K562 (cell line): ENCODE measurements around the gene EFEMP2.

ENCODE experiments used
- ATF2 ChIP-seq: sonication (generic); formaldehyde crosslinking; IDR thresholded peaks from 2 replicates; pipeline ENCODE4 v1.8.1; 2022; ENCODE audit warnings: missing genetic modification reagents
- ATF3 ChIP-seq, 2 experiments: fragments of 450-650 bp in 1 of 2; sonication (generic) in 1 of 2; formaldehyde crosslinking in 1 of 2; IDR thresholded peaks in 1 of 2; conservative IDR thresholded peaks in 1 of 2; 2 replicates each; pipeline versions ENCODE4 v1.6.1 to v1.8.1; 2016 to 2023; ENCODE audit warnings: mild to moderate bottlenecking in 2 of 2, moderate library complexity in 2 of 2, inconsistent platforms in 1 of 2, missing genetic modification reagents in 1 of 2
- E2F6 ChIP-seq, 2 experiments: IDR thresholded peaks; 2 replicates each; pipeline ENCODE4 v1.6.1; 2011; ENCODE audit warnings: borderline replicate concordance in 1 of 2, control low read depth in 1 of 2, low read depth in 1 of 2, low read length in 1 of 2, mild to moderate bottlenecking in 1 of 2, mixed read lengths in 1 of 2, moderate library complexity in 1 of 2; ENCODE audit not compliant: insufficient read depth in 1 of 2, insufficient read length in 1 of 2, poor library complexity in 1 of 2, severe bottlenecking in 1 of 2; ENCODE audit errors: extremely low read depth in 1 of 2
- FOXA1 ChIP-seq: fragments of 450-650 bp; IDR thresholded peaks from 2 replicates; pipeline ENCODE4 v1.6.1; 2016; ENCODE audit warnings: mild to moderate bottlenecking, borderline replicate concordance
- KAT8 ChIP-seq: fragments of 450-650 bp; IDR thresholded peaks from 2 replicates; pipeline ENCODE4 v1.6.1; 2016; ENCODE audit warnings: low read depth, mild to moderate bottlenecking
- NR2C2 ChIP-seq, 2 experiments: fragments of 200-800 bp in 1 of 2; sonication (Bioruptor generic) in 1 of 2; sonication (generic) in 1 of 2; formaldehyde crosslinking in 1 of 2; IDR thresholded peaks; 2 replicates each; pipeline versions ENCODE4 v1.6.1 to v1.8.0; 2016 to 2022; ENCODE audit warnings: mild to moderate bottlenecking in 1 of 2, missing compliant biosample characterization in 1 of 2, missing genetic modification characterization in 1 of 2, missing genetic modification reagents in 1 of 2

- TF ChIP-seq E2F6 (IDR thresholded peaks at IDR 0.05; ENCODE audit: borderline replicate concordance in 1 of 2, extremely low read depth in 1 of 2, insufficient read depth in 1 of 2, insufficient read length in 1 of 2, low read depth in 1 of 2, low read length in 1 of 2, poor library complexity in 1 of 2, severe bottlenecking in 1 of 2) (no peak), ATF3 (IDR thresholded peaks at IDR 0.05) (no peak), ATF3 (CRISPR knock-in tag; conservative IDR thresholded peaks at IDR 0.05) (no peak), ATF2 (no peak), FOXA1 (no peak), KAT8 (no peak), NR2C2 (CRISPR knock-in tag; IDR thresholded peaks at IDR 0.05) (no peak), NR2C2 (tag; IDR thresholded peaks at IDR 0.05) (peak; percentile 52; the same call in 1 of the 2 replicates)
Observed at GRCh38 chr11:65847746-65848145, 24.9 kb downstream of the EFEMP2 start.
